Measurements from ENCODE around the gene MTFR2. TPM values are rescaled to one million over a fixed set of nuclear protein-coding genes. Genes with fewer than 3 reads are reported as not detected.

The MTFR2 gene
- total and polyA plus RNA-seq, 2 of the 13 experiments (the other 11 are each of a cell fraction or from before 2014, with no cell fraction given): 6.7 to 10.7 TPM

- TF ChIP-seq PRDM10 (CRISPR knock-in tag; IDR thresholded peaks at IDR 0.05; ENCODE audit: low read depth) (no peak; the same call in 1 of the 2 replicates), ETV6 (CRISPR knock-in tag; conservative IDR thresholded peaks at IDR 0.05) (peak; percentile 2), TRAFD1 (CRISPR knock-in tag; IDR thresholded peaks at IDR 0.05; ENCODE audit: borderline replicate concordance) (peak; percentile 89; the same call in 1 of the 2 replicates), TEAD2 (CRISPR knock-in tag; IDR thresholded peaks at IDR 0.05) (no peak), ZMYM3 (CRISPR knock-in tag; IDR thresholded peaks at IDR 0.05) (no peak; the same call in 1 of the 2 replicates), ZBTB43 (CRISPR knock-in tag; conservative IDR thresholded peaks at IDR 0.05) (0 out of 2 replicates have a peak, but pooled peaks have one; percentile 14), FOXP4 (CRISPR knock-in tag; IDR thresholded peaks at IDR 0.05) (peak; percentile 50), ZNF451 (CRISPR knock-in tag; IDR thresholded peaks at IDR 0.05) (no peak; the same call in 1 of the 2 replicates), ZNF570 (CRISPR knock-in tag; IDR thresholded peaks at IDR 0.05; ENCODE audit: borderline replicate concordance) (peak; percentile 62; the same call in 1 of the 2 replicates), HDAC6 (IDR thresholded peaks at IDR 0.05; ENCODE audit: low read depth, low read length) (no peak), GATA4 (IDR thresholded peaks at IDR 0.05; ENCODE audit: borderline replicate concordance, low read depth) (peak; percentile 88), ZFP1 (CRISPR knock-in tag; IDR thresholded peaks at IDR 0.05) (peak; percentile 35; the same call in 1 of the 2 replicates), GPBP1L1 (CRISPR knock-in tag; IDR thresholded peaks at IDR 0.05) (no peak), MED13 (CRISPR knock-in tag; IDR thresholded peaks at IDR 0.05) (no peak; the same call in none of the 2 replicates), CENPBD1 (CRISPR knock-in tag; IDR thresholded peaks at IDR 0.05; ENCODE audit: borderline replicate concordance, low read depth) (0 out of 2 replicates have a peak, but pooled peaks have one; percentile 68), GFI1 (CRISPR knock-in tag; IDR thresholded peaks at IDR 0.05; ENCODE audit: borderline replicate concordance) (peak; percentile 44), ZIK1 (CRISPR knock-in tag; IDR thresholded peaks at IDR 0.05; ENCODE audit: borderline replicate concordance, low read depth) (no peak)
Observed at GRCh38 chr6:136289579-136290409, 39.7 kb upstream of the MTFR2 start, which contains the start of gene BCLAF1 (continued).

All from HepG2 (cell line).